NCI-H460 (cell line): Measurements from ENCODE around the gene YBX1. TPM values are rescaled to one million over a fixed set of nuclear protein-coding genes. Genes with fewer than 3 reads are reported as not detected.
"Not testable (repeated sequence)": the region's sequence is repeated elsewhere in the genome, so short reads cannot be mapped to it uniquely, and the experiment has no call there.

Experiments
- DNase-seq: peaks from one replicate; pipeline ENCODE4 v3.0.0-alpha.2; 2016; ENCODE audit warnings: low read depth; ENCODE audit errors: extremely low read depth
- total RNA-seq: library from RNA; depleted of rRNA; stranded (reverse); fragments of >200 nt; shearing (Covaris generic); gene quantifications from 2 replicates; pipeline ENCODE4 v1.2.3, GENCODE V29; 2014; rRNA removed

YBX1 gene
- total RNA-seq, 1 experiment from 2014 or later = 1,027 TPM

DNA sequence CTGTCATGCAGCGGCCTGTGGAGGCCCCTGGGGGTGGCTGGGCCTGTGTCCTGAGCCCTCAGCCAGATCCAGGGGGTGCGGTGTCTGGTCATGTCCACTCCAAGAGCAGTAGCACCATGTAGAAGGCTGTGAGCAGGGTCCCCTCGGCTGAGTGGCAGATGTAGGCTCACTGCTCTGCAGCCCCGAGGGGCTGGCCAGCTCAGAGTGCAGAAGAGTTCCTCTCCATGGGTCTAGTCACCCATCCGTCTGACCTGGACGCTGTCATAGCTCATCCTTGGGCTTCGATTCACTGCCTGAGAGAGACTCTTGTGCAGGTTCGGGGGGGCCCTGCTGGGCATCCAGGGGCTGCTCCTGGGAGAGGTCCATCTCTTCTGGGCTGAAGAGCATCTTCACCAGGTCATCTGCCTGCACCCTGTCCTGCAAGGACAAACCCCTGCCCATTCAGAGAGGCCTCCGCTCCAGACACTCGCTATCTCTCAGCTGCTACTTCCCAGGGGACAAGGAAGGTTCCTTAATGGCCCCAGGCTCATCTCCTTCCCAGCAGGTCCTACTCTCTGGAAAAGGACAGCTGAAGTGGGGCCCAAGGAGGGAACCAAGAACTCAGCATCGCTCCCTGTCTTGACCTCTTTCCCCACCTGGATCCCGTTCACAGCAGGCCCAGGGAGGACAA lies 64.4 kb downstream of the YBX1 start:
- no peak for DNase-seq

DNA sequence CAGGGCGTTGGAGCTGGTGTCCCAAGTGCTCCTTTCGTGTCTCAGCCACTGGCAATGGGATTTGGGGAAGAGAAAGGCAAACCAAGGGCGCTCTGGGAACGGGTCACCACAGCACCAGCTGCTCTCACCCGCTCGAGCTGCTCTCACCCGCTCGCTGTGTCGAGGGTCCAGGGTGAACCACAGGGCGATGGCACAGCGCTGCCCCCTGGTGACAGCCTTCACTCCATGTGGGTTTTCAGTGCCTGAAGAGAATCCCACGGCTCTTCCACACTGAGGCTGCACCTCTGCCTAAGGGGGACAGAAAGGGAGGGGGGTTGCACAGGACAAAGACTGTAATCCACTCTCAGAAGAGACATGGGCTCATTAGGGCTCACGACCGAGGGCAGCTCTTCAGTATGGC lies 64.9 kb downstream of the YBX1 start:
- no peak for DNase-seq

DNA sequence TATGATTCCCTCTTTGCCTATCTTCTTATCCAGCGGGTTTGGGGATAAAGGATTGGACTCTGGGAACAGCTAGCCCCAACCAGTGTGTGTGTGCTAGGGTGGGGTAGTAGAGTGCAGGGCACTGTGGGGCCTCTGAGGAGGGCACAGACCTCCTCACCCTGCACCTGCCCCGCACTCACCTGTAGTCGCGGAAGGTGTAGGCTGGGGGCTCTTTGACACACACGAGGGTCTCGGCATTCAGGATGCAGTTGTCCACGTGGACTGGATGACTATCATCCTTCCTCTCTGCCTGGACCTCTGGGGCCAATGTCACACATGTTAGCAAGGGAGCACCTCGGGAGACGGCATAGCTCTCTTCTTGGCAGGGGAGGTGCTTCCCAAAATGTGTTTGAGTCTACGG lies 65.8 kb downstream of the YBX1 start:
- DNase-seq = no peak

DNA sequence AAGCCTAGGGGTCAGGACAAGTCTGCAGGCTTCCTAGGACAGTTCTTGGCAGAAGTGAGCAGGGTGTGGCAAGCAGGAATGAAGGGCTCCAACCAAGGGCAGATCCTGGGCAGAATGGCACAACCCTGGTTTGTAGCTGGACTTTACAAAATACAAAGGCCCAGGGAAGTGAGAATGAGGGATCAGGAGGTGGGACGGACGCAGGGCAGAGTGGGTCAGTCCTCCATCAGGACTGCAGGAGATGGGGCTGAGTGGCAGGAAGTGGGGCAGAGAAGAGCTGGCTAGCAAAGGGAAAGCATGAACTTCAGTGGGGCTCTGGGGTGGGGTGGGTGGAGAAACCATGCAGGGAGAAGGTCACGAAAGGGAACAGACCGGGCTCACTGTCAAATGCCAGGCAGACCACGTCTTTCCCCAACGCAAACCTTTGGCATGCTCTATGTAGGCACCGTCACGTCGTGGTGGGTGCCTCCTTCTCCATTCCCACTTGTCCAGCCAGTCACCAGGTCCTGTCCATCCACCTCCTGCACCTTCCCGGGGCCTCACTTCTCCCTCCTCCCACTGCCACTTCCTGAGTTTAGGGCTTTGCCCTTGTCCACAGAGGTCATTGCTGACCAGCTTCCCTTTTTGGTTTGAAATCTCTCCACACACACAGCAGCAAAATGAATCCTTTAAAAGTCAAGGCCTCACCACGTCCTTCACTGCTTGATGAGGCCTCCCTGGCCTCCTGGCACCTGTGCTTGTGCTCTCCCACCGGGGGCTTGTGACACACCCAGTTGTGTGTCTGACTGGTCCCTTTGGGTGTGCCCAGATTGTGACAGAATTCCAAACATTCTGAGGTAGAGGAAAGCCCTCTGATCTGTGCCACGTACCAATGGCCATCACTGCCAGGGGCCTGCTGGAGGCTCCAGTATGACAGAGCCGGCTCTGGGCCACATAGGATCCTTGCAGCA lies 66.5 kb downstream of the YBX1 start:
- DNase-seq = no peak

DNA sequence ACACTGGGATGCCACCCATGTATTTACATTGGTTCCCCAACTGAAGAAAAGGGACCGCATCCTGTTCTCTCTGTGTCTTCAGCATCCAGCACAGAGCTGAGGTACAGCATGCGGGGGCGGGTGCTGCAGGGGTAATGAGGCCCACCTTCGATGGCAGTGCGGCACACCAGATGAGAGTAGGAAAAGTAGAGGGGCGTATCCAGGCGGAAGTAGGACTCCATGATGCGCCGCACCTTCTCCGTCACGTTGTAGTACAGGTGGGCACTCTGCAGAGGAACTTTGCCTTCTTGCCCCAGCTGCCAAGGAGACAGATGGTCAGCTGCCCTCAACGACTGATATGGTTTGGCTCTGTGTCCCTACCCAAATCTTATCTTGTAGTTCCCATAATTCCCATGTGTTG lies 67.8 kb downstream of the YBX1 start:
- no peak for DNase-seq

DNA sequence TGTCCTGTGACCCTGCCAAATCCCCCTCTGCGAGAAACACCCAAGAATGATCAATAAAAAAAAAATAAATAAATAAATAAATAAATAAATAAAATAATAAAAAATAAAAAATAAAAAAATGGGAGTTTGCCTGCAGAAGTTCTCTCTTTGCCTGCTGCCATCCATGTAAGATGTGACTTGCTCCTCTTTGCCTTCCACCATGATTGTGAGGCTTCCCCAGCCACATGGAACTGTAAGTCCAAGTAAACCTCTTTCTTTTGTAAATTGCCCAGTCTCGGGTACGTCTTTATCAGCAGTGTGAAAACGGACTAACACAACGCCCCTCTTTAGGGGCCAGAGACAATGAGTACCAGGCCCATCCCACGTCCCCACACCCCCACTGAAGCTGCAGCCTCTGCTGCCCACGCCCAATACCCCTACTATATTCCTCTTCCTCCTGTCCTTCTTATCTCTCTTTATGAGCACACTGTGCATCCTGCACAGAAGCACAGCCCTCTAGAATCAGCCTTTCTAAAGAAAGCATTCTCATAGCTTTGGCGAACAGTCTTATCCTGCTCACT lies 69.4 kb downstream of the YBX1 start:
- DNase-seq = not testable (repeated sequence)

DNA sequence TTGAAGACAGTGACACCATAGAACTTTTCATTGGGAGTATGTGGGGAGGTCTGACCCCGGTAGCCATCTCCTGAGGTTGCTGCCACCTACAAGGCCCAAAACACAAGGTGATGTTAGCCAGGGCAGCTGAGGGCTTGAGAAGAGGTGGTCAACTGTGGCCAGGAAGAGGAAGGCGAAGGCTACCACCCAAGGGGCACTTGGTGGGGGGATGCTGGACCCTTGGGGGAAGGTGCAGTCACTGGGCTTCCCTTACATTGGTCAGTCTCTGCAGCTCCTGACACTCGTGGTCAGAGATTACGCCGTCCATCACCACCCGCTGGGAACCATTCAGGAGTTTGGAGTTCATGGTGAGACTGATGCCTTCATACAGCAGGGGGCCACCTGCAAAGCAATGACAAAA lies 70.1 kb downstream of the YBX1 start:
- DNase-seq = no peak

DNA sequence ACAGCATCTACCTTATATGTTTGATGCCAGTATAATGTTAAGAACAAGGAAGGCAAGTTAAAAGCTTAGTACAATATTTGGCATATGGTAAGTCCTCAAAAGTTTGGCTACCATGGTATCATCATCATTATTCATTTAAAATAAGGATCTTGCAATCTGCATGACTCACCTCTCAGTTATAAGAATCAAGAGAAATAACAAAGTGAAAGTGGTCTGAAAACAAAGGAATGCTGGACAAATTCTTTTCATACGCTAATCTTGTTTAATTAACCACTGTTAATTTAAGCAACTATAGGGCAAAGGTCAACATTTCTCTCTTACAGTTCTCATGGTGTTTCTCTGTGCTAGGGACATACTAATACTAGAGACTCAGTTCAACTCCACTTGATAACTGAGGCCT lies 70.9 kb downstream of the YBX1 start:
- no peak for DNase-seq

Other genes with a start within 250 kb of the YBX1 start
- 0.29 and 0.32 TPM in 2 replicates for gene ZMYND12, start 226.4 kb upstream of the YBX1 start, total RNA-seq
- gene PPCS, start 225.9 kb upstream of the YBX1 start, total RNA-seq = 57.6 and 65.1 TPM in 2 replicates
- 0.09 and 0.84 TPM in 2 replicates for gene CCDC30, start 219.1 kb upstream of the YBX1 start, total RNA-seq
- gene PPIH, start 24.0 kb upstream of the YBX1 start, total RNA-seq = 34.5 and 40.4 TPM in 2 replicates
- not detected in 2 replicates for gene CLDN19, start 57.8 kb downstream of the YBX1 start, total RNA-seq
- 44.9 and 51.0 TPM in 2 replicates for gene P3H1, start 84.6 kb downstream of the YBX1 start, total RNA-seq
- gene C1orf50, start 84.8 kb downstream of the YBX1 start, total RNA-seq = 1.2 and 4.1 TPM in 2 replicates
- 0.12 and 0.20 TPM in 2 replicates for gene TMEM269, start 102.6 kb downstream of the YBX1 start, total RNA-seq
- gene ERMAP, start 134.7 kb downstream of the YBX1 start, total RNA-seq = 6.4 and 7.7 TPM in 2 replicates
- 19.5 and 23.3 TPM in 2 replicates for gene SVBP, start 135.0 kb downstream of the YBX1 start, total RNA-seq
- 6.3 and 9.3 TPM in 2 replicates for gene ZNF691, start 164.2 kb downstream of the YBX1 start, total RNA-seq